CD4-positive, alpha-beta T cell treated with Interleukin-2 at 100 ng/mL for 4 hours (primary cell): ENCODE data around the gene KRT84.
"Not testable (repeated sequence)": the region's sequence is repeated elsewhere in the genome, so short reads cannot be mapped to it uniquely, and the experiment has no call there.

ENCODE experiments used
- DNase-seq: peaks from one replicate; pipeline ENCODE4 v3.0.0-alpha.2; 2020; ENCODE audit warnings: low spot score

The KRT84 gene

DNA sequence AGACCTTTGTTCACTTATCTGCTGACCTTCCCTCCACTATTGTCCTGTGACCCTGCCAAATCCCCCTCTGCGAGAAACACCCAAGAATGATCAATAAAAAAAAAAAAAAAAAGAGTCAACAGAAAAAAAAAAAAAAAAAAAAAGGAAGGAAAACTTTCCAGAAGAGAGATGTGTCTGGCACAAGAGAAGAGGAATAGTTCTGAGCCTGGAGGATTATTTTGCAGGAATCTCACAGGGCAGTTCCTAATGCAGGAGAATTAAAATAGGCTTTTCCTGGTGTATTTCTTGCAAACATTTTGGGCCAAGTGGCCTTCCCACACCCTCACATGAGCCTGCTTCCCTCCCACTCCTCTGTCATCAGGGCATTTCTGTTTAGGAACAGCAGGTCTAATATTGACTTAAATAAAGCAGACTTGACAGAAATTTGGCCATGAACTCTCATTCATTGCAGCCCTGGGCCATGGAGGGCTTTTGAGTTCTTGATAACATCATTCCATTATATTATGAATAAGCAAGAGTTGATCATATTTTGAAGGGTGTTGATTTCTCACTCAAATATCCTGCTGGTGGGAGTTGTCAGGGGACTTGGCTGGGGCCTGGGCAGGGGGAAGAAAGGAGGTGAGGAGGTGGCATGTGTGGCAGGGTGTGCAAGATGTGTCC lies 25.3 kb upstream of the KRT84 start:
- DNase-seq: not testable (repeated sequence)

DNA sequence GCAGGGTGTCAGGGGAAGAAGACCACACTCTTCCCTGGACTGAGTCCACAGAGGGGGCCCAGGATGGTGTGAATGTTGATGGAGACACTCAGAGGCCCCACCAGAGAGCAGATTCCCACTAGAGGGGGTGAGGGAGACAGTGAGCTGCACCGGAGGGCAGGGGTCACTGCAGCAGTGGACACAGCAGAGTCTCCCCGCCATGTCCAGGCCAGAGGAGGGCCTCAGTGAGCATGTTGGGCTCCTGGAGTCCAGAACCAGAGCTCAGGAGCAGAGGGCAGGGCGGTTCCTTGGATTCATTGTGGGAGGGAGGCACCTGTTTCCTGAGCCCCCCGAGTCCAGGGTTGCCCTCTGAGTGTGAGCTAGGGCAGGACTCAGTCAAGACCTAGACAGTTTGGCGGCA lies 22.5 kb upstream of the KRT84 start:
- DNase-seq: no peak

DNA sequence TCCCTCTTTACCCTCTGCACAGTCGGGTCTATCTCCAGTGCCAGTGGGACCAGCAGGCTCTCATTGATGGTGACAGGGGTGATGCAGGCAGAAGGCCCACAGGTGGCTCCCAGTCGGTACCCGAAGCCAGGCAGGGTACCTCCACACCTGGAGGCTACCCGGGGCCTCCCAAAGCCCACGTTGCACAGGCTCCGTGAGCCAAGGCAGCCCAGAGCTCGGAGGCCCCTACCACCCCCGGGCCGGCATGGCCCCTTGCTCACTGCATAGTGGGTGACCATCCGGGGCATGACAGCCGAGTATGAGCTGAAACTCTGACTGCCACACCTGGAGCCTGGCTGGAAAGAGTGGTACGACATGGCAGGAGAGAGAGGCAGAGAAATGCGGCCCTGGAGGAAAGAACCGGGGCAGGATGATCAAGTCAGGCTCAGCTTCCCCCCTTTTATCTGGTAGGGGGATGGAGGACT lies 20.5 kb upstream of the KRT84 start, which contains the start of gene KRT82:
TSS of gene KRT82 (minus strand) at position 414 of the 464 bp plus-strand sequence. CDS start at position 356, 58 bp downstream.
- DNase-seq: no peak

DNA sequence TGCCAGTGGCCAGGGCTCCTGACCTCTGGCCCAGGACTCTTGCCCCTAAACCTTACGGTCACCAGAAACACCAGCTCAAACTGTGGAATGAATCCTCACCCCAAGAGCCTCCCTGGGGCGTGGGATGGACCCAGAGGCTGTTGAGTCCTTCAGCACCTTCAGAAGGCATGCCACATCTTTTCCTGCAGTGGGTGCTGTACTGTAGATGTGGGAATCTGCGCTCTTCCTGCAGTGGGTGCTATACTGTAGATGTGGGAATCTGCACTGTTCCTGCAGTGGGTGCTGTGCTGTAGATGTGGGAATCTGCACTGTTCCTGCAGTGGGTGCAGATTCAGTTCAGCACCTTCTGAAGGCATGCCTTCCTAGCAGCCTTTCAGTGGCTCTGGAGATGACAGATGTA lies 19.5 kb upstream of the KRT84 start:
- DNase-seq: no peak

DNA sequence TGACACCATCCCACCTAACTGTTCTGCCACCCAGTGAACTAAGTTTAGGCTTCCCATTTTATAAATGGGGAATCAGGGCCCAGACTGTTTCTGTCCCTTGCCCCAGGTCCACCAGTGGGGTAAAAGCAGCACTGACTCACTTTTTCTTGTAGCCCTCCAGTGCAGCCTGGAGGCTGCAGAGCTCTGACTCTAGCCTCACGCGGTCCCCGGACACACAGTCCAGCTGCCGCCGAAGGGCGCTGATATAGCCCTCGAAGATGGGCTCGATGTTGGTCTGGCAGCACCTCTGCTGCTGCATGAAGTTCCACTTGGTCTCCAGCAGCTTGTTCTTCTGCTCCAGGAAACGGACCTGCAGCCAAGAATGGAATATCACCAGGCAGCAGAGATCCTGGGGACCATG lies 18.1 kb upstream of the KRT84 start:
- no peak for DNase-seq

DNA sequence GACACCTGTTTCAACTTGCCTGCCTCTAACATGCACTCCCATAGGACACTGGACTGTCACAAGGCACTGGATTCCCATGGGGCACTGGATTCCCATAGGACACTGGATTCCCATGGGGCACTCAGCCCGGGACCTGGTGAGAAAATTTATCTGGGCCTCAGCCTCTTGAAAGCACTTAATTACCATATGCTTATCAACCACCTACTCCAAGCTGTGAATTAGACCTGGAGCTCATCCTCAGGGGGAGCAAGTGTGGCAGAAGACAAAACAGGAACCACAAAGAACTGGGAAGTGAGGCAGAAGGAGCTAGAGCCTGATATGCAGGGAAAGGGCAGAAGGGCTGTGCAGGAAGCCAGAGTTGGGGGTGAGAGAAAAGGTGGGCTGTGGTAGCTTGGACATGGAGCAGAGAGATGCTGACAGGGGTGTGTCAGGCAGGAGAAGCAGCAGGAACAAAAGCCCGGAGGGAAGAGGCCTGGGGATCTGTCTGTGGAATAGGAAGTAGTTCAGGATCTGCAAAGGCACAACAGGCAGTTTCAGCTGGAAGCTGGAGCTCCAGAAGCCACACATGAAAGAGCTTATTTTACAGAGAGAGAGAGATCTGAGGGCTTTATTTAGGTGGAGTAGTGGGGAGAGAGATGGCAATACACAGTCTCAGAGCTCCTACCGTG lies 17.6 kb upstream of the KRT84 start:
- no peak for DNase-seq

DNA sequence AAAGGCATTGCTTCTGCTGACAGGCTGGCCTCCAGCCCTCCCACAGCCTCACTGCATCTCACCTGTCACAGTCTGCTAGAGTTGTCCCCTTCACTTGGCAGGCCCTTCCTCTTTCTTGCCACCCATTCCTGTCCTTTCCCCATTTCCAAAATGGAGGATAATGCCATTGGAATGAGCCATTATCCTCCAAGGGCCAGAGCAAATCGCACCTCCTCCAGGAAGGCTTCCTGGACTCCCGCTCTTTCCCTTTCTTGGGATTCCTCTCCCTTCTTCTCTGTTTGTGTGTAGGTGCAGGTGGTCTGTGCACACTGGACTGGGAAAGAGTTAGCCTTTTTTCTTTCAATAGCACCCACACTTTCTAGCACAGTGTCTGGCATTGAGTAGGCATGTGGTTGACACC lies 16.9 kb upstream of the KRT84 start:
- DNase-seq: no peak

DNA sequence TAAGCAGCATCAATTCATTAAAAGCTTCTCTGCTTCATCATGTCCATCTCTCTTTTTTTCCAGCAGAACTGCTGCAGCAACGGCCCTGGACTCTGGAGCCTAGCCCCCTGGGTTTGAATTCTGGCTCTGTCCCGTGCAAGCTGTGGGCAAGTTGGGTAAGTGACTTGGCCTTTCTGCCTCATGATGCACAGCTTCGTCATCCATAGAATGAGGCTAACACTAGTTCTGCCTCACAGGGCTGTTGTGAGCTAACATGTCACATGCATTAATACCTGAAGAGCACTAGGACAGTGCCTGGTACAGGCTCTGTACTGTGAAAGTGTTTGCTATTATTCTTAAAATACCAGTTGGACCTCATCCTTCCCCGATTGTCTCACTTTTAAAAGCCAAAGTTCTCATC lies 16.5 kb upstream of the KRT84 start:
- DNase-seq: no peak

DNA sequence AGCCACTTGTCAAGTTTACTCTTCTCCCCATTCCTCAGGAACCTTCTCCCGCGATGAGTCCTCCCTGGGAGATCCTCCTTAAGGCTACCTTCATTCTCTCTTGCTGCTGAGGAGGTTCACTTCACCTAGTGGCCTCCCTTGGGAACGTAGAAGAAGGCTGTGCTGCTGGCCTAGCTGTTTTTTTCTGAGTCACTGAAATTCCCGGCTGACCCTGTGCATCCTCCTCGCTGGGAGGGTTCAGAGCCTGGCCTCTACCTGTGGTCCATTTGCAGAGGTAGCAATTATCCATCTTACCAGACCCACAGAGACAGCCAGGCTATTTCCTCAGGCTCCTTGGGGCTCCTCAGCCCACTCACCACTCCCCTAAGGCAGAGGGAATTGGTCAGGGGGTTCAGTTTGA lies 16.1 kb upstream of the KRT84 start:
- no peak for DNase-seq

DNA sequence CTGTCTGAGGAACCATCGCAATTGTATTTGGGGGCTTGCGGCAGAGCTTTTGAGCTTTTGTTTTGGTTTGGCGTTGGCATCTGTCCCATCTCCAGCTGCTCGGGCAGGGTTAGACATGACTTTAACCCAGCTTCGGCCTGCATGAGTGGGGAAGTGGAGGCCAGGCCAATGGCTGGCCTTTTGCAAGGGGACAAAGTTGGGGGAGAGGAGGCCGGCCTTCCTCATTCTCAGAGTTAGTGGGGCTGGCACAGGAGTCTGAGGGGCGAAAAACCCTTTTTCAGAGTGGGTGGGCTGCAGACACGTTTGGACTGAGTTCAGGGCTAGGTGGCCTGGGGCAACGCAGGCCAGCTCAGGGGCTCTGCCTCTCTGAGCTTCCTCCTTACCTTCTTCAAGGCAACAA lies 15.5 kb upstream of the KRT84 start:
- DNase-seq: no peak

DNA sequence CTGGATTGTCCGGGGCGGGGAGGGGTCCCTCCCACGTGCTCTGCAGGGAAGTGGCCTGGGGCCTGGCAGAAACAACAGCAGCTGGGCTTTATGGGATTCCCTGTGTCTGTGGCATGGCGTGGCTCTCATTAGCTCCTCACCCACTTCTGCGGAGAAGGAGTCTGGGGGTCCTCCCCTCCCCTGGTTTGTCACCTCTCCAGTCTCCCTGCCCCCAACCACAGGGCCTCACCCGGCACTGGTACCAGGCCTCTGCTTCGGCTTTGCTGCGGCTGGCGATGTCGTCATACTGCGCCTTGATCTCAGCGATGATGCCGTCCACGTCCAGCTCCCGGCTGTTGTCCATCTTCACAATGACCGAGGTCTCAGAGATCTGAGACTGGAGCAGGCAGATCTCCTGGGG lies 14.3 kb upstream of the KRT84 start:
- no peak for DNase-seq

DNA sequence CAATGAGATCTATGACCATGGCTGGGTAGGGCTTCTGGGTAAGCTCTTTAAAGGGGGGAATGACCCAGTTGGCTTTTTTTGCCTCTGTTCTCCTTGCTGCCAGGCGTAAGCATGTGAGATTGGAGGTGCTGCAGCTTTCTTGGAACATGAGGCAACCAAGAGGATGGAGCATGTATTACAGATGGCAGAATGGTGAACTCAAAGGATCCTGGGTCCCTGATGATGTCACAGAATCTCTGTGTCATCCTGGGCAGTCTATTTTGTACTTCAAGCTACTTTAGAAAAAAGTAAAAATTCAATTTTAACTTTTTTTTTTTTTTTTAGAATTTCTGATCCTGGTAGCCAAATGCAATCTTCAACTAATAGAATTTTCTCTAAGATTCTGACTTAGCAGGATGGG lies 12.7 kb upstream of the KRT84 start:
- DNase-seq: no peak

DNA sequence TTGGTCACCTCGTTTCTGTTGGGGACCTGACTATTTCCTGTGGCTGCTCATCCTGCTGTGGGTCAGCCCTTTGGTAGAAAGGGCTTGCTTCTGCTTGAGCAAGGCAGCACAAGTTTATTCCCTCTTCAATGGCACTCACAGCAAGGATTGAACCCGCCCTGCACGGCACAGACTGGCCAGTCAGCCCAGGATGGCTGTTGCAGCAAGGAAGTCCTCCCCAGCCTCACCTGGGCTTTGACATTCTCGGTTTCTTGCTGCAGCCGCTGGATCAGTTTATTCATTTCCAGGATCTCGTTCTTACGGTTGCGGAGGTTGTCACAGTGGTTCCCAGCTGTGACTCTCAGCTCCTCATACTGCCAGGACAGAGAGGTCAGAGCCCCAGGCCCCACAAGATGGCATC lies 11.2 kb upstream of the KRT84 start:
- no peak for DNase-seq

DNA sequence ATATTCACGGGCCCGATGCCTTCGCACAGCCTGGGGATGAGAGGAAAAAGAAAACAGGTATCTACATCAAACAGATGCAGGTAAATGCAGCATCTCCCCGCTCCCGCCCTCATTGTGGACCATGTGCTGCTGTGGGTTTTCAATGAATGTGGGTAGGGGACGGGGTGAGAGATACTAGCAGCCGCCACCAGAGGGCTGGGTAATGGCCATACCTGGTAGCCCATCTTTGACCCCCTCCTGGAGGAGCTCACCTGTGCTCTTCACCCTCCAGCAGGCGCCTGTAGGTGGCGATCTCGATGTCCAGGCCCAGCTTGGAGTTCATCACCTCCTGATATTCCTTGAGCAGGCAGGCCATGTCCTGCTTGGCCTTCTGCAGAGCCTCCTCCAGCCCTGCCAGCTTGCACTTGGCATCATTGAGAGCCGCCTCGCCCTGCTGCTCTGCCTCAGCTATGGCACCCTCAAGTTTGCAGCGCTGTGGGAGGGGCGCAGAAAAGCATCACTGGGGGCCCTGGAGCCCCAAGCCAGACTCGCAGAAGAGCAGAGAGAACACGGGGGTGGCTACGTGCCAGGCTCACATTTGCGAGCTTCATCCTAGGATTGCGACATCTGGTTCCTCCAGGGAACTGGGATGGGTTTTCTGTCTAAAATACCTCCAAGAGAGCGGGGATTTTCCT lies 10.4 kb upstream of the KRT84 start:
- DNase-seq: no peak

DNA sequence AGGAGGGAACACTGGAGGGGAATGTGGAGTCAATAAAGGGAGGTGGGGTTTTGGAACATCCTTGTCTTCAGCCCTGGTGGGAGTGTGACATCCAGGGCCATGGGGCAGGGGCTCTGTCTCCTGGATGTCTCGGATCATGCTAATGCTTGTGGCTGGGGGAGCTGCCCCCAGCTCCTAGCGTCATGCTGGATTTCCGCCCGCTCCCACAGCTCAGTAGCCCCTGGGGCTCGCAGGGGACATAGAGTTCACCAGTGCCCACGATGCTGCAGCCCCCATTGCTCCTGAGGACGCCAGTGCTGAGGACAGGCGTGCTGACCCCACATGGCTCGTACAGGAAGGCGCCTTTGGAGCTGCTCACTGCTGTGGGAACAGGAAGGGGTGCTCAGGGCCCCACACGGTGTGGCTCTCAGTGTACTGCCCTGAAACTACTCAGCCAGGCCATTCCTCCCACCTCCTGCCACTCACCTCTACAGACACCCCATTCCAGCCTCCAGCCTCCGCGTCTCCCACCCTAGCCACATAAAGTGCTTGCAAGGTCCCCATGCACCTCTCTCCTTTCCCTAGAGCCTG lies 9.5 kb upstream of the KRT84 start:
- no peak for DNase-seq

DNA sequence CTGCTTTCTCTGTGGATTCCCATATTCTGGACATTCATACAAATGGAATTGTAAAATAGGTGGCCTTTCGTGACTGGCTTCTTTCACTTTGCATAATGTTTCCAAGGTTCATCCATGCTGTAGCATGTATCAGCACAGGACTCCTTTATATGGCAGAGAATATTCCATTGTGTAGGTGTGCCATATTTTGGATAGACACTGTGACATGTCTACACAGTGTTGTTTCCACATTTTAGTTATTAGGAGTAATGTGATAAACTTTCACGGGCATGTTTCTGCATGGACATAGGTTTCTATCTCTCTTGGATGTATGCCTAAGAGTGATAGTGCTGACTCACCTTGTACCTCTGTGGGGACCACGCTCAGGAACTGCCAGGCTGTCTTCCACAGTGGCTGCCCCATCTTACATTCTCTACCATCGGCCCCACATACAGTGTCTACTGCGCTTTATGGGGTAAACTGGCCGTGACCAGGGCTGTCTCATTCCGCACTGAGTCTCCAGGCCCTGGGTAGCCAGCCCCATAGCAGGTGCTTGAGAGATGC lies 7.1 kb upstream of the KRT84 start:
- no peak for DNase-seq

DNA sequence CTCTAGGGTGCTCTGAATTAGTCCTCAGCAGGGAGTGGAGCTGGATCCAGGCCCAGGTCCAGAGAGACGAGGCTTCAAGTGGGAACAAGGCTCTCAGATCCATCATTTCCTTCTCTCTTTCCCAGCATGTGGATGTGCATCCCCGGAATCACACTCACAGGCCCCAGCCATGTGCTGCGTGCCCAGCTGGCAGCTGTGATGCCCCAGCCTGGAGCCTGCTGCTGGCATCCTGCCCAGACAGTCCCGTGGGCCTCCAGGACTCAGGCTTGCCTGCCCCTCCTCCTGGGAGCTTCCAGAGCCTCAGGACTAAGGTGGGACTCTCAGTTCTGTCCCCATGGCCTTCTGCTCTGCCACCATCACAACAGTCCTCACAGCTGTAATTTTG lies 6.2 kb upstream of the KRT84 start:
- DNase-seq: no peak

DNA sequence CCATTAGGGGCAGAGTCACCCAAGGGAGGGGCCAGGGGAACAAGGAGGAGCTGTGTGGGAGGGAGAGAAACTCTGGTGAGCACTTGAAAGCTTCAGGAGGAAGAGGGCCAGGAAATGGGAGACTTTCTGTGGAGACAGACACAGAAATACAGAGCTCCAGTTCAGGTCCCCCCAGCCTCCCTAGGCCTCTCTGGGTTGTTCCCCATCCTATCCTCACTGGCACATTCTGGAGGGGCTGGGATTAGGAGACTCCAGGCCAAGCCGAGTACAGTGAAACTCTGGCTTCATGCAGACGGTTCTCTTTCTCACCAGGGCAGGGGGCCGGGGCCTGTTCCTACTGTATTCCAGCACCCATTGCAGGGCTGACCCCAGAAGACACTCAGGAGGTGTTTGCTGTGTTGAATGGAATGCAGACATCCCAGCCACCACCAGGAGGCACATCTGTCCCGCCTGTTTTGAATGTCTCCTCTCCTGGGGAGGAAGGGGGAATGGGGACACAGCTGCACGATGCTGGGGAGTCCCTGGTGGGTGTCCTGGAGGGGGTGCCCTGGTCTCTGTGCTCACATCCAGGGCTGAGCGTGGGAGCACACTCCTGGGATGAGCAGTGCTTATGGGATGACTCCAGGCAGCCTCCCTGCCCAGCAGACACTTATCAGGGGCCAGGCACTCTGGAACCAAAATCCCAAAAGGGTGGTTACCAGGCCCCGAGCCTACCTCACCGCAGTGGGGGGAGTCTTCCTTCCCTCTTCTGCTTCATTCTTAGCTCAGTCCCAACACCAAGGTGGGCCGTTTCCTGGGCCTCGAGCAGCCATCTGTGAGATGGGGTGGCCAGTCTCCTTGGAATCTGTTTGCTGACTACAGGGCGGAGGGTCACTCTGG lies 5.5 kb upstream of the KRT84 start:
- no peak for DNase-seq

DNA sequence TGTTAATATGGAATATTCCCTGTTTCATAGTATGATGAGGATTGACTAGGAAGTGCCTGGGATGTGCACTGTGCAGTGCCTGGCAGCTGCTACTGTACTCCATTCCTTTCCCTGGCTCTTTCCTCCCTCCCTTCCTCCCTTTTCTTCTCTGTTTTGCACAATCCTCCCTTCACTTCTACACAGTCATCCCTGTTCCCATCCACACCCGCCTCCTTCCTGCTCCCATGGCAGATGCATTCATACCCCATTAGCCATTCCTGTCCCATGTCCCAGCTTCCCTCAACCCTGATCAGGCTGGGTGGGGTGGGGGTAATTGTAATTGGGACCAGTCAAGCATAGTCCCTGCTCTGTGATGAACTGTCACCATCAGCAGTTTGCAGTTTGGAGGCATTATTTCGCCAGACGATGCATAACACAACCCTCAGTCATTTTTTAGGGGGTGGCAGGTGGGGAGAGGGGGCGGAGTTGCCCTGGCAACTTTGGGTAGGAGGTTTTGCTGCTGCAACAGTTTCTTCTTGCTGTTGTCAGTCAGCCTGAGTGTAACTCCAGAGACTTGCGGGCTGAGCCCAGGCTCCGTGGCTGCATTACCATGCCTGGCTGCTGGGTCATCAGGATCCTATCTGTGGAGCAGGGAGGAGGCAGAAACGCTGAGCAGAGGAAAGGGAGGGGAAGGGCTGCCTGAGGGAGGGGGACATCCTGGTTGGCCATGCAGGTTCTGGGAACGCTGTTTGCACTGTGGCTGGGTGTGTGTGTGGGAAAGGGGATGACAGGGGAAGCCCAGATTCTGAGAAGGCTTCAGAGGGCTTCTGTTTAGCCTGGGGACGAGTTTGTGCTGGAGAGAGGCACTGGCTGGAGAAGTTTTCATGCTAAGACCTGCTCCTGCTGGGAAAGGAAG lies 4.1 kb upstream of the KRT84 start:
- DNase-seq: no peak

DNA sequence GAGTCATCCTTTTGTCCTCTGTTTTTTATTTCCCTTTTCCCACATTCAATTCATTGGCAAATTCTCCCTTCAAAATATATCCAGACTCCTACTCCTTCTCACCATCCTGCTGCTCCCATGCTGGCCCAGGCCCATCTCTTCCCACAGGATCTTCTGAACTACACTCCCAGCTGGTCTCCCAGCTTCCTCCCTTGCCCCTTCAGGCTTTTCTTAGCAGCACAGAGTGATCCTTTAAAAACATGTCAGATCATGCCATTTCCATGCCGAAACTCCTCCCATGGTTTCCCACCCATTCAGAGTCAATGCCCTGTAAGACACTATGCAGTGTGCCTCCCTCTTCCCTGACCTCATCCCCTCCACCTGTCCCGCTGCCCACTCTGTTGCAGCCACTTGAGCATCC lies 2.4 kb upstream of the KRT84 start:
- no peak for DNase-seq

DNA sequence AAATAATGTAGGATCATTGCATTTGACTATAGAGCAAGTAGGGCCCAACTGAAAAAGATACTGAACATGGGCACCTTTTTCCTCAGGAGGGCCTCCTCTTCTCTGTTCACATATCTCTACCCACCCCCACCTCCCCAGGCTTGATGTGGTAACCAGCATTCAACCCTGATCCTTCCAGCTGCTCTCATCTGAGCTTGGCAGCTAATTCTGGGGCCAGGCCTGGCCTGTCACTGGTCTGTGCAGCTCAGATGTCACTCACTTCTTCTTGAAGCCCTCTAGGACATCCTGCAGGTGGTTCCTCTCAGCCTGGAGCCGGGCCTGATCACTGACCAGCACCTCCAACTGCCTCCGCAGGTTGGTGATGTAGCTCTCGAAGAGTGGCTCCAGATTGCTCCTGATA lies 2.1 kb downstream of the KRT84 start:
- no peak for DNase-seq
